CD14-positive monocyte (primary cell): ENCODE measurements around the gene MYO16. TPM values are rescaled to one million over a fixed set of nuclear protein-coding genes. Genes with fewer than 3 reads are reported as not detected.

Experiments
- DNase-seq, 3 donors: peaks; one replicate each; pipeline ENCODE4 v3.0.0-alpha.2; 2011 to 2022
- H2AFZ ChIP-seq: 2 replicates; pipeline ENCODE4 v1.6.0; 2012; ENCODE audit warnings: mild to moderate bottlenecking, low read depth, low read length, inconsistent platforms; ENCODE audit not compliant: insufficient read depth, poor library complexity, severe bottlenecking
- H3K27ac ChIP-seq, 2 donors: 1 replicate in 1 of 2; 2 replicates in 1 of 2; pipeline ENCODE4 v1.5.1; 2012 to 2013; ENCODE audit warnings: low read length in 2 of 2, control low read depth in 1 of 2, inconsistent platforms in 1 of 2, low read depth in 1 of 2, mild to moderate bottlenecking in 1 of 2
- H3K27me3 ChIP-seq, 2 donors: one replicate each; pipeline versions ENCODE4 v1.6.0 to v1.6.1; 2011 to 2013; ENCODE audit warnings: low read length in 2 of 2; ENCODE audit not compliant: control insufficient read depth in 2 of 2, insufficient read depth in 2 of 2
- H3K36me3 ChIP-seq, 2 donors: replicated peaks in 1 of 2; 1 replicate in 1 of 2; 2 replicates in 1 of 2; pipeline versions ENCODE4 v1.5.1 to v1.6.1; 2012 to 2013; ENCODE audit warnings: low read length in 2 of 2, control low read depth in 1 of 2, inconsistent platforms in 1 of 2, mild to moderate bottlenecking in 1 of 2; ENCODE audit not compliant: insufficient read depth in 2 of 2, control insufficient read depth in 1 of 2
- H3K4me1 ChIP-seq, 2 donors: 1 replicate in 1 of 2; 2 replicates in 1 of 2; pipeline versions ENCODE4 v1.5.1 to v1.6.1; 2012 to 2013; ENCODE audit warnings: low read length in 2 of 2, control low read depth in 1 of 2, inconsistent platforms in 1 of 2, mild to moderate bottlenecking in 1 of 2, moderate library complexity in 1 of 2; ENCODE audit not compliant: insufficient read depth in 2 of 2, control insufficient read depth in 1 of 2
- H3K4me2 ChIP-seq: replicated peaks from 2 replicates; pipeline ENCODE3; 2012; ENCODE audit warnings: low read length, moderate library complexity, mild to moderate bottlenecking; ENCODE audit not compliant: poor library complexity, severe bottlenecking; ENCODE audit errors: extremely low read depth
- H3K4me3 ChIP-seq, 3 experiments: fragments of 200-600 bp in 1 of 3; sonication (generic) in 1 of 3; replicated peaks in 1 of 3; 1 replicate in 2 of 3; 2 replicates in 1 of 3; pipeline ENCODE4 v1.5.1; 2011 to 2013; ENCODE audit warnings: low read length in 3 of 3, mild to moderate bottlenecking in 3 of 3, control low read depth in 2 of 3, low read depth in 2 of 3, inconsistent platforms in 1 of 3, moderate library complexity in 1 of 3
- H3K79me2 ChIP-seq: 2 replicates; pipeline ENCODE4 v1.6.0; 2012; ENCODE audit warnings: mild to moderate bottlenecking, control low read depth, inconsistent platforms, low read length, moderate library complexity; ENCODE audit not compliant: insufficient read depth
- H3K9ac ChIP-seq: 2 replicates; pipeline ENCODE4 v1.6.0; 2017; ENCODE audit warnings: low read length, mild to moderate bottlenecking; ENCODE audit not compliant: insufficient read depth, poor library complexity, severe bottlenecking
- H3K9me3 ChIP-seq, 2 donors: replicated peaks in 1 of 2; 1 replicate in 1 of 2; 2 replicates in 1 of 2; pipeline versions ENCODE4 v1.5.1 to v1.6.1; 2012 to 2013; ENCODE audit warnings: low read length in 2 of 2, control low read depth in 1 of 2; ENCODE audit not compliant: control insufficient read depth in 1 of 2, insufficient read depth in 1 of 2
- H4K20me1 ChIP-seq: 2 replicates; pipeline ENCODE4 v1.6.0; 2012; ENCODE audit warnings: mild to moderate bottlenecking, low read length, control low read depth, moderate library complexity; ENCODE audit not compliant: insufficient read depth
- H3K27ac Mint-ChIP-seq, 7 donors: one replicate each; pipeline ENCODE4 v1.8.0; 2020; ENCODE audit warnings: mild to moderate bottlenecking in 7 of 7, mixed read lengths in 7 of 7, moderate library complexity in 6 of 7, inconsistent platforms in 2 of 7
- H3K27me3 Mint-ChIP-seq, 3 donors: one replicate each; pipeline ENCODE4 v1.8.0; 2021 to 2022; ENCODE audit warnings: low read depth in 3 of 3, mild to moderate bottlenecking in 3 of 3, mixed read lengths in 3 of 3, moderate library complexity in 3 of 3, inconsistent platforms in 1 of 3
- H3K36me3 Mint-ChIP-seq, 2 donors: one replicate each; pipeline ENCODE4 v1.8.0; 2020; ENCODE audit warnings: mixed read lengths in 2 of 2, inconsistent platforms in 1 of 2, mild to moderate bottlenecking in 1 of 2
- H3K4me1 Mint-ChIP-seq: one replicate; pipeline ENCODE4 v1.8.0; 2020; ENCODE audit warnings: mild to moderate bottlenecking, mixed read lengths
- H3K4me3 Mint-ChIP-seq, 2 donors: one replicate each; pipeline ENCODE4 v1.8.0; 2020; ENCODE audit warnings: mild to moderate bottlenecking in 2 of 2, mixed read lengths in 2 of 2, moderate library complexity in 1 of 2
- H3K9me3 Mint-ChIP-seq, 7 donors: one replicate each; pipeline ENCODE4 v1.8.0; 2020 to 2022; ENCODE audit warnings: mixed read lengths in 7 of 7, mild to moderate bottlenecking in 6 of 7, moderate library complexity in 6 of 7, inconsistent platforms in 2 of 7
- WGBS: methylation state at CpG from one replicate; pipeline ENCODE4 v1.1.5; 2013; ENCODE audit warnings: missing lambda C conversion rate; ENCODE audit not compliant: insufficient coverage; 5-methylcytosine and 5-hydroxymethylcytosine counted together
- intact Hi-C, 2 donors: fragments of 100-400 bp; cut with micrococcal nuclease; formaldehyde crosslinking; loops; one replicate each; pipeline versions ENCODE4 v1.15.0 to v1.15.1; 2023
- polyA plus RNA-seq, 3 donors: library from polyadenylated mRNA; depleted of rRNA in 1 of 3; unstranded in 2 of 3; stranded (reverse) in 1 of 3; fragments of 300-500 nt in 2 of 3; fragments of >200 nt in 1 of 3; fragmentation: Illumina TruSeq in 2 of 3; gene quantifications; 1 replicate in 2 of 3; 2 replicates in 1 of 3; pipeline ENCODE4 v1.2.3, GENCODE V29; 2012 to 2021
- TF ChIP-seq, protein P1 (sequence below): fragments of 200-600 bp; IDR thresholded peaks from one replicate; pipeline ENCODE4 v1.8.0; 2022; ENCODE audit warnings: antibody characterized with exemption, mild to moderate bottlenecking

The MYO16 gene
- polyA plus RNA-seq, 3 donors: not detected

GRCh38 chr13:108828086-108828815 lies 198.8 kb downstream of the MYO16 start:
- no peaks in the 10 kb centered on the region for H3K36me3 ChIP-seq
- no peak overlapping the region for H3K4me3 ChIP-seq
- Mint-ChIP-seq H3K27ac (no peak overlapping the region), H3K9me3 (peaks cover 5 to 18% (median 9%) of the 10 kb centered on the region in 7 donors), H3K27me3 (no peaks in the 10 kb centered on the region), H3K4me1 (no peaks in the 10 kb centered on the region), H3K36me3 (no peaks in the 10 kb centered on the region), H3K4me3 (no peak overlapping the region)
- H3K4me1 ChIP-seq: no peaks in the 10 kb centered on the region
- no peak for DNase-seq
- H3K4me2 ChIP-seq: no peak overlapping the region
- no peak overlapping the region for H3K27ac ChIP-seq
- TF ChIP-seq, protein P1, sequence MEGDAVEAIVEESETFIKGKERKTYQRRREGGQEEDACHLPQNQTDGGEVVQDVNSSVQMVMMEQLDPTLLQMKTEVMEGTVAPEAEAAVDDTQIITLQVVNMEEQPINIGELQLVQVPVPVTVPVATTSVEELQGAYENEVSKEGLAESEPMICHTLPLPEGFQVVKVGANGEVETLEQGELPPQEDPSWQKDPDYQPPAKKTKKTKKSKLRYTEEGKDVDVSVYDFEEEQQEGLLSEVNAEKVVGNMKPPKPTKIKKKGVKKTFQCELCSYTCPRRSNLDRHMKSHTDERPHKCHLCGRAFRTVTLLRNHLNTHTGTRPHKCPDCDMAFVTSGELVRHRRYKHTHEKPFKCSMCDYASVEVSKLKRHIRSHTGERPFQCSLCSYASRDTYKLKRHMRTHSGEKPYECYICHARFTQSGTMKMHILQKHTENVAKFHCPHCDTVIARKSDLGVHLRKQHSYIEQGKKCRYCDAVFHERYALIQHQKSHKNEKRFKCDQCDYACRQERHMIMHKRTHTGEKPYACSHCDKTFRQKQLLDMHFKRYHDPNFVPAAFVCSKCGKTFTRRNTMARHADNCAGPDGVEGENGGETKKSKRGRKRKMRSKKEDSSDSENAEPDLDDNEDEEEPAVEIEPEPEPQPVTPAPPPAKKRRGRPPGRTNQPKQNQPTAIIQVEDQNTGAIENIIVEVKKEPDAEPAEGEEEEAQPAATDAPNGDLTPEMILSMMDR: no peak
- 84% methylated on average over 8 of the region's 9 CpGs for WGBS
- intact Hi-C loops: no loop called here
- H2AFZ ChIP-seq: no peak overlapping the region
- no peaks in the 10 kb centered on the region for H4K20me1 ChIP-seq
- no peak overlapping the region for H3K9ac ChIP-seq
- peaks cover 15 to 22% of the 10 kb centered on the region in 2 donors for H3K9me3 ChIP-seq
- no peaks in the 10 kb centered on the region for H3K27me3 ChIP-seq
- no peaks in the 10 kb centered on the region for H3K79me2 ChIP-seq

- Mint-ChIP-seq H3K36me3 (no peaks in the 10 kb centered on the region), H3K4me1 (no peaks in the 10 kb centered on the region), H3K27me3 (no peaks in the 10 kb centered on the region), H3K9me3 (peaks cover 7 to 18% (median 11%) of the 10 kb centered on the region in 7 donors), H3K4me3 (no peak overlapping the region), H3K27ac (no peak overlapping the region)
- H3K79me2 ChIP-seq: no peaks in the 10 kb centered on the region
- H4K20me1 ChIP-seq: no peaks in the 10 kb centered on the region
- WGBS: no CpG with 5 or more reads among the region's 3 CpGs
- H3K9ac ChIP-seq: no peak overlapping the region
- H3K36me3 ChIP-seq: no peaks in the 10 kb centered on the region
- H3K27me3 ChIP-seq: no peaks in the 10 kb centered on the region
- no peaks in the 10 kb centered on the region for H3K4me1 ChIP-seq
- TF ChIP-seq, protein P1: no peak
- intact Hi-C loops: no loop called here
- DNase-seq: no peak
- H3K9me3 ChIP-seq: peaks cover 15 to 22% of the 10 kb centered on the region in 2 donors
- H3K4me3 ChIP-seq: no peak overlapping the region
- no peak overlapping the region for H3K4me2 ChIP-seq
- no peak overlapping the region for H3K27ac ChIP-seq
- H2AFZ ChIP-seq: no peak overlapping the region
These were observed 201.5 kb downstream of the MYO16 start for GRCh38 chr13:108830916-108831315.
